Retinal pigment epithelial cell (primary cell): ENCODE data around the gene AFF3.

Source experiments
- DNase-seq: peaks from one replicate; pipeline ENCODE4 v3.0.0-alpha.2; 2010; ENCODE audit warnings: low read depth
- H3K4me3 ChIP-seq: 2 replicates; pipeline ENCODE4 v1.5.1; 2011; ENCODE audit warnings: mild to moderate bottlenecking, low read length, control low read depth, moderate library complexity
- TF ChIP-seq, protein P1 (sequence below): conservative IDR thresholded peaks from 2 replicates; pipeline ENCODE4 v1.5.1; 2011; ENCODE audit warnings: low read depth, low read length, control low read depth, inconsistent platforms

Gene AFF3

DNA sequence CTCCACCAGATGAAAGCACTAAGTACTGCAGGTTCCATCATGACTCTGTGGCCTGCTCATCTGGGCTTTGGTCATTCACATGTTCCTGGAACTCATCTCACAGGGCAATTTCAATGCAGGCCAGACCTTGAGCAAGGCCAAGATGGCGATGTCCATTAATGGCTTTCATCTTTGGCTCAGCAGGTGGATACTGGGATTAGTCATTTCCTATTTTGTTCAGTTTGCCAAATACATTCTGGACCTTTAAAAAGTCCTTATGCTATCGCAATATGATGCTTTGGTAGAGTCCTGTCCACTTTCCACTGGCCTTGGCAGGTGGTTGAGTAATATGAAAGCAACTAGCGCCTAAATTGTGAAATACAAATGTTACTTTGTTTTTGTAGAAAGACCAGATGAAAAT is 482.5 kb downstream of the AFF3 start:
- DNase-seq, result no peak
- no peak overlapping the region for H3K4me3 ChIP-seq
- TF ChIP-seq, protein P1, sequence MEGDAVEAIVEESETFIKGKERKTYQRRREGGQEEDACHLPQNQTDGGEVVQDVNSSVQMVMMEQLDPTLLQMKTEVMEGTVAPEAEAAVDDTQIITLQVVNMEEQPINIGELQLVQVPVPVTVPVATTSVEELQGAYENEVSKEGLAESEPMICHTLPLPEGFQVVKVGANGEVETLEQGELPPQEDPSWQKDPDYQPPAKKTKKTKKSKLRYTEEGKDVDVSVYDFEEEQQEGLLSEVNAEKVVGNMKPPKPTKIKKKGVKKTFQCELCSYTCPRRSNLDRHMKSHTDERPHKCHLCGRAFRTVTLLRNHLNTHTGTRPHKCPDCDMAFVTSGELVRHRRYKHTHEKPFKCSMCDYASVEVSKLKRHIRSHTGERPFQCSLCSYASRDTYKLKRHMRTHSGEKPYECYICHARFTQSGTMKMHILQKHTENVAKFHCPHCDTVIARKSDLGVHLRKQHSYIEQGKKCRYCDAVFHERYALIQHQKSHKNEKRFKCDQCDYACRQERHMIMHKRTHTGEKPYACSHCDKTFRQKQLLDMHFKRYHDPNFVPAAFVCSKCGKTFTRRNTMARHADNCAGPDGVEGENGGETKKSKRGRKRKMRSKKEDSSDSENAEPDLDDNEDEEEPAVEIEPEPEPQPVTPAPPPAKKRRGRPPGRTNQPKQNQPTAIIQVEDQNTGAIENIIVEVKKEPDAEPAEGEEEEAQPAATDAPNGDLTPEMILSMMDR, result no peak

DNA sequence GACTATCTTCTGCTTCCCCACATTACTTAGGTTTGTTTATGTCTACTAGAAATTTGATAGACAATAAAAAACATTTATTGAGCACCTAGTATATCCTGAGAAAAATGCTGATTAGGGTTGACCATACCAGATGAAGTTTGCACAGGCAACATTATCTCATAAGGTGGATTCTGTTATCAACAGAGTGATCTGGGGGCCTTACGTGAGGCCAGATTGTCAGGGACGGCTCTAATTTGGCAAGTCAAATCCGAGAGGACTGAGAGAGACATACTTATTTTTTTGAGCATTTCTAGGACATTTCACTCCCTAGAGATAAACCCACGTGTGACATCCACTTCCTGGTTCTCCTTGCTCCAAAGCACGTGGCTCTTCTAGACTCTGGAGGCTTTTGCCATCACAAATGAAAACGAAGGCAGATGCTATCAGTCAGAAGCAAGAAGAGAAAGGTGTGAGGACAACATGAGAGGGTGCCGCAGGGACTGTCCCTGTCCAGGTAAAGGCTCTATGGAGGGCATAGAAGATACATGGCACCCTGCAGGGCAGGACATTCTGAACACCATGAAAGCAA is 484.6 kb downstream of the AFF3 start:
- TF ChIP-seq, protein P1, result no peak
- DNase-seq, result no peak
- no peak overlapping the region for H3K4me3 ChIP-seq

DNA sequence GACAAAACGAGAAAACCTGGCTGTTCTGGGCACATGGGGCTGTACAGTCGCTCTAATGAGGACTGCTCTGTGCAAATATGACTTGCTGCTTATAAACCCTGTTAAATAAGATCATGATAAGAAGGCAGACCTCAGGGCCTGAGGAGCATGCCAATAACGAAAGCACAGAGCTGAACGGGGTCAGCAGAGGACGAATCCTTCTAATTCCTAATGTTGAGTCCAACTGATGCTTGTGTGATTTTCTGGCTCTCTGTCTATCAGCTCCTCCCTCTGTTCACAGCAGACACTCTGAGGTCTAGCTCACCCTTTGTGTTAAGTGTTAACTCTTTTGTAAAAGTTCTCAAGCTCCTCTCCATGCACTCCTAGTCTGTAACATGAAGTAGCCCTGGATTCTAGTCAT is 485.4 kb downstream of the AFF3 start:
- DNase-seq, result no peak
- no peak overlapping the region for H3K4me3 ChIP-seq
- TF ChIP-seq, protein P1, result no peak

DNA sequence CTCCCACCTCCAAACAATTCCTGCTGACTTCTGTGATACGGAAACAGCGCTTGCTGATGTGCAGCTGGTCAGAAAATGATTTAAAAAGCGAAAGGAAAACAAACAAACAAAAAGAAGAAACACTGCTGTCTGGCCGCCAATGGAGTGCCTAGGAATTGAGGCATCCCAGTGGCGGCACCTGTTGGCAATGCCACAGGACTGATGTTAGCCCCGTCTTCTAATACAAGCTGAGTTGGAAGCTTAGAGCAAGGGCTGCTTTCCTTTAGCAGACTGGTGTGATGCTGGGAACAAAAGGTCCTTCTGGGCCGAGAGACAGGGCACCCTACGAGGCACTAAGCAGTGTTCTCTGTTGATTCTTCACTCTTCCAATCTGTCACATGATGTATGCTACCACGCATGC is 489.0 kb downstream of the AFF3 start:
- TF ChIP-seq, protein P1, result no peak
- DNase-seq, result no peak
- H3K4me3 ChIP-seq, result no peak overlapping the region

DNA sequence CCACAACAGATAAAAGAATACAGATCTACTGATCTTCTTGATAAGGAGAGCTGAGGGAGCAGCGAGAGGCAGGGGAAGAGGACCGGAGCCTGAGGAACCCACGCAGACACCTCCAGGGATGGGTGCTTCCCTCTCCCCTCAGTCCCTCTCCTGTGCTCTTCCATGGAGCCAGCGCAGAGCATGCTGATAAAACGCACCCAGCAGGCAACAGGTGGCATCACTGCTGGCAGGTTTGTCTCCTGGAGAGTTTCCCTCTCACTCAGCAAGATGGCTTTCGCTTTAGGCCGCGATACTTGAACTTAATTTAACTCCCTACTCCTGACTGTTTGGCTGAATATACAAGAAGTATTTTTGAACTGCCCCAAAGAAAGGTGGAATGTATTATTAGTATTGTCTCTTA is 489.5 kb downstream of the AFF3 start:
- H3K4me3 ChIP-seq, result no peak overlapping the region
- TF ChIP-seq, protein P1, result no peak
- DNase-seq, result no peak

DNA sequence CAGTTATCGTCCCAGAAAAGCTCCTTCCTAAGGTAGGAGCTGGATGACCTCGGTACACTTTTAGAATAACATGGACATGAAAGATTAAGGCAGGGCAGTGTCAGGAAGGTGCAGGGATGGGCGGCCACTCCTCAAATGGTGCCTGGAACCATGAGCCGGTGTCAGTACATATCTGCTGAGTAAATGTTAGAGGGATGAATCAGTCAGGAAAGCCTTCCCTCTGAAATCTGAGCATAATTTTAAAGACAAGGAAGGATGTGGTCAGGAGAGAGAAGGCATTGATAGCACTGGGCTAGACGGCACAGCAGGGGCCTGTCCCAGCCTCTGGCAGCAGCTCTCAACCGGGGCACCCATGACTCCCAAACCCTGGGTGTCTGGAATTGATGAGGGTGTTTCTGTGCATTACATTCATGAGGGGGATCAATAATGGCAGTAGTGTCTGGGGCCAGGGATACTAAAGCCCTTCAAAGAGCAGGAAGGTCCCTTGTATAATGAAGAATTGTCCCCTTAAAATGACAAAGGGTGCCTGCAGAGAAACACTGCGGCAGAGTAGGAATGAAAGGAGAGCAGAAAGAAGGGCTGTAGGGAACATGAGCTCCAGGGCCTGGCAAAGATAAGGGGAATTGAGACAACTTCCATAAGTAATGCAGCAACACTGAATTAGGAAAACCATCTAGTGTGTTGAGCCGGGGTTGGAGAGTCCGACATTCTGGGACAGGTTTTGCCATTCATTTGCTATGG is 490.3 kb downstream of the AFF3 start:
- no peak overlapping the region for H3K4me3 ChIP-seq
- TF ChIP-seq, protein P1, result no peak
- no peak for DNase-seq
